IMR-90 (cell line): ENCODE data around the gene RNF213. TPM values are rescaled to one million over a fixed set of nuclear protein-coding genes. Genes with fewer than 3 reads are reported as not detected.

Experiments used
- ATAC-seq: fragments of 200-7000 bp; cut with Tn5 transposase; 2 replicates; pipeline ENCODE4 v1.9.1; 2020; ENCODE audit warnings: low read depth, mild to moderate bottlenecking, moderate library complexity
- BruUV-seq: library from RNA; stranded (reverse); fragments of 400-500 nt; replicated peaks from 2 replicates; lab custom pipeline; 2021; lab: Mats Ljungman, UMichigan
- CTCF ChIA-PET: fragments of 300-600 bp; formaldehyde crosslinking; extraction: SDS; loops from one replicate; lab custom pipeline; 2021; ENCODE audit warnings: antibody characterized with exemption; lab: Yijun Ruan, JAX
- POLR2A ChIA-PET: fragments of 300-600 bp; sonication (Branson Sonifier 250); formaldehyde crosslinking; loops from one replicate; lab custom pipeline; 2022; ENCODE audit warnings: antibody characterized with exemption; ENCODE audit not compliant: unreplicated experiment; lab: Charles Lee
- DNase-seq: peaks from one replicate; pipeline ENCODE4 v3.0.0; 2013
- H2AFZ ChIP-seq: replicated peaks from 2 replicates; pipeline ENCODE3; 2013; ENCODE audit warnings: low read length, mild to moderate bottlenecking; ENCODE audit not compliant: poor library complexity
- H2AK5ac ChIP-seq: 2 replicates; pipeline ENCODE4 v1.6.1; 2013; ENCODE audit warnings: low read depth, low read length, inconsistent platforms
- H2AK9ac ChIP-seq: replicated peaks from 2 replicates; pipeline ENCODE3; 2013; ENCODE audit warnings: mild to moderate bottlenecking, low read depth, low read length, moderate library complexity; ENCODE audit not compliant: poor library complexity
- H2BK120ac ChIP-seq: 2 replicates; pipeline ENCODE4 v1.6.1; 2013; ENCODE audit warnings: low read depth, low read length, inconsistent platforms
- H2BK15ac ChIP-seq: 3 replicates; pipeline ENCODE4 v1.6.1; 2013; ENCODE audit warnings: low read depth, low read length, inconsistent platforms
- H2BK20ac ChIP-seq: 2 replicates; pipeline ENCODE4 v1.6.1; 2013; ENCODE audit warnings: low read depth, mild to moderate bottlenecking, inconsistent platforms, low read length, moderate library complexity
- H2BK5ac ChIP-seq: 2 replicates; pipeline ENCODE4 v1.6.1; 2013; ENCODE audit warnings: mild to moderate bottlenecking, low read depth, low read length, inconsistent platforms; ENCODE audit not compliant: poor library complexity, severe bottlenecking
- H3K14ac ChIP-seq: replicated peaks from 2 replicates; pipeline ENCODE4 v1.6.1; 2013; ENCODE audit warnings: low read depth, low read length, inconsistent platforms
- H3K18ac ChIP-seq: 2 replicates; pipeline ENCODE4 v1.6.1; 2013; ENCODE audit warnings: low read depth, low read length, control low read depth
- H3K23ac ChIP-seq: 2 replicates; pipeline ENCODE4 v1.6.1; 2013; ENCODE audit warnings: low read depth, low read length, inconsistent platforms
- H3K27ac ChIP-seq: 2 replicates; pipeline ENCODE4 v1.5.1; 2013; ENCODE audit warnings: mild to moderate bottlenecking, control low read depth, low read length; ENCODE audit not compliant: insufficient read depth
- H3K27me3 ChIP-seq: 2 replicates; pipeline ENCODE4 v1.6.1; 2013; ENCODE audit warnings: low read length; ENCODE audit not compliant: control insufficient read depth, insufficient read depth
- H3K36me3 ChIP-seq: 2 replicates; pipeline ENCODE4 v1.6.1; 2013; ENCODE audit warnings: low read length, mixed read lengths; ENCODE audit not compliant: control insufficient read depth, insufficient read depth
- H3K4ac ChIP-seq: 2 replicates; pipeline ENCODE4 v1.6.1; 2013; ENCODE audit warnings: low read depth, low read length, inconsistent platforms
- H3K4me1 ChIP-seq: 2 replicates; pipeline ENCODE4 v1.6.1; 2013; ENCODE audit warnings: low read length, mixed read lengths; ENCODE audit not compliant: control insufficient read depth, insufficient read depth
- H3K4me2 ChIP-seq: 2 replicates; pipeline ENCODE4 v1.6.1; 2013; ENCODE audit warnings: low read depth, mild to moderate bottlenecking, control low read depth, low read length, moderate library complexity
- H3K4me3 ChIP-seq: 2 replicates; pipeline ENCODE4 v1.5.1; 2013; ENCODE audit warnings: low read depth, mild to moderate bottlenecking, control low read depth, low read length, moderate library complexity; ENCODE audit not compliant: insufficient read depth
- H3K56ac ChIP-seq: 2 replicates; pipeline ENCODE4 v1.6.1; 2013; ENCODE audit warnings: low read length, inconsistent platforms; ENCODE audit not compliant: insufficient read depth; ENCODE audit errors: extremely low read depth
- H3K79me1 ChIP-seq, 2 experiments: 2 replicates each; pipeline ENCODE4 v1.6.1; 2013; ENCODE audit warnings: low read length in 2 of 2, inconsistent platforms in 1 of 2, low read depth in 1 of 2
- H3K9ac ChIP-seq: 2 replicates; pipeline ENCODE4 v1.6.1; 2013; ENCODE audit warnings: low read depth, low read length, control low read depth
- H3K9me1 ChIP-seq: 2 replicates; pipeline ENCODE4 v1.6.1; 2013; ENCODE audit warnings: low read length, inconsistent platforms; ENCODE audit not compliant: insufficient read depth
- H3K9me3 ChIP-seq: 2 replicates; pipeline ENCODE4 v1.6.1; 2013; ENCODE audit warnings: low read length; ENCODE audit not compliant: control insufficient read depth, insufficient read depth
- H4K20me1 ChIP-seq: 2 replicates; pipeline ENCODE4 v1.6.1; 2013; ENCODE audit warnings: low read length, inconsistent platforms; ENCODE audit not compliant: insufficient read depth
- H4K5ac ChIP-seq: 2 replicates; pipeline ENCODE4 v1.6.1; 2013; ENCODE audit warnings: mild to moderate bottlenecking, low read depth, low read length, control low read depth
- H4K8ac ChIP-seq, 2 experiments: 2 replicates each; pipeline ENCODE4 v1.6.1; 2013; ENCODE audit warnings: low read depth in 2 of 2, low read length in 2 of 2, control low read depth in 1 of 2, inconsistent platforms in 1 of 2
- H4K91ac ChIP-seq: 2 replicates; pipeline ENCODE4 v1.6.1; 2013; ENCODE audit warnings: low read depth, low read length, inconsistent platforms; ENCODE audit not compliant: insufficient read depth
- CHD1 ChIP-seq: IDR thresholded peaks from 2 replicates; pipeline ENCODE4 v1.6.1; 2012; ENCODE audit warnings: low read depth, low read length, improper control_type of control experiment
- WGBS, 2 experiments: methylation state at CpG; one replicate each; pipeline versions ENCODE4 v1.1.5 to v1.1.7; 2013; ENCODE audit warnings: missing lambda C conversion rate in 2 of 2; ENCODE audit not compliant: insufficient read length in 1 of 2; ENCODE audit errors: extremely low coverage in 2 of 2; 5-methylcytosine and 5-hydroxymethylcytosine counted together
- dilution Hi-C: fragments of 300-500 bp; cut with HindIII; formaldehyde crosslinking; loops from one replicate; pipeline ENCODE4 v1.14.3; 2018; ENCODE audit warnings: low sequenced_read_pairs; ENCODE audit not compliant: unreplicated experiment
- in situ Hi-C: fragments of 300-500 bp; cut with MboI; formaldehyde crosslinking; loops from 3 replicates; pipeline ENCODE4 v1.14.3; 2019; ENCODE audit warnings: low sequenced_read_pairs, inconsistent platforms, mixed read lengths
- intact Hi-C: fragments of 100-400 bp; cut with micrococcal nuclease; formaldehyde crosslinking; loops from 2 replicates; pipeline ENCODE4 v1.10.0; 2022
- polyA plus RNA-seq, 3 experiments: library from polyadenylated mRNA; depleted of rRNA; stranded (reverse); fragments of >200 nt; gene quantifications; 2 replicates each; pipeline ENCODE4 v1.2.3, GENCODE V29; 2012; ENCODE audit warnings: low replicate concordance in 1 of 3
- total RNA-seq: library from RNA; depleted of rRNA; stranded (reverse); fragments of >200 nt; gene quantifications from 2 replicates; pipeline ENCODE4 v1.2.3, GENCODE V29; 2012

The RNF213 gene
- total and polyA plus RNA-seq, 2 of the 4 experiments (the other 2 are of a cell fraction): 23.4 to 36.0 TPM

- in situ Hi-C loops (no loop called here), intact Hi-C loops (no loop called here), dilution Hi-C loops (no loop called here)
- Histone ChIP-seq H3K14ac (no peak overlapping the region), H2BK120ac (no peak overlapping the region), H2BK5ac (no peak overlapping the region), H3K4me1 (no peaks in the 10 kb centered on the region), H4K5ac (no peak overlapping the region), H3K9me3 (no peaks in the 10 kb centered on the region), H3K23ac (no peak overlapping the region), H3K4me2 (no peak overlapping the region), H4K8ac (no peak overlapping the region), H3K9me1 (peaks cover 10% of the 10 kb centered on the region), H2BK20ac (no peak overlapping the region), H3K79me1 (peaks cover 11 to 54% of the 10 kb centered on the region in 2 experiments; a peak in 3 of 4 replicates), H2AFZ (no peak overlapping the region), H3K4me3 (no peak overlapping the region), H3K9ac (no peak overlapping the region), H2BK15ac (no peak overlapping the region), H3K18ac (no peak overlapping the region), H3K4ac (no peak overlapping the region), H3K36me3 (peaks cover 48% of the 10 kb centered on the region), H2AK9ac (no peak overlapping the region), H2AK5ac (no peak overlapping the region), H3K27ac (no peak overlapping the region), H4K20me1 (peaks cover 13% of the 10 kb centered on the region; the same call in 1 of the 2 replicates), H3K27me3 (no peaks in the 10 kb centered on the region), H4K91ac (no peak overlapping the region), H3K56ac (no peak overlapping the region)
- BruUV-seq: no TSS peak
- no peak for ATAC-seq
- DNase-seq: no peak
- 88 to 91% methylated on average over 1 of the region's 2 CpGs for WGBS, 2 experiments
- ChIA-PET POLR2A (no interaction called here), CTCF (no interaction called here)
- no peak for TF ChIP-seq CHD1
These were observed 8.8 kb downstream of the RNF213 start for GRCh38 chr17:80269405-80269807.
